ENCODE data around the gene B3GALT6. TPM values are rescaled to one million over a fixed set of nuclear protein-coding genes. Genes with fewer than 3 reads are reported as not detected.

The B3GALT6 gene
- total RNA-seq, 1 experiment from 2014 or later, result 74.0 TPM

DNA sequence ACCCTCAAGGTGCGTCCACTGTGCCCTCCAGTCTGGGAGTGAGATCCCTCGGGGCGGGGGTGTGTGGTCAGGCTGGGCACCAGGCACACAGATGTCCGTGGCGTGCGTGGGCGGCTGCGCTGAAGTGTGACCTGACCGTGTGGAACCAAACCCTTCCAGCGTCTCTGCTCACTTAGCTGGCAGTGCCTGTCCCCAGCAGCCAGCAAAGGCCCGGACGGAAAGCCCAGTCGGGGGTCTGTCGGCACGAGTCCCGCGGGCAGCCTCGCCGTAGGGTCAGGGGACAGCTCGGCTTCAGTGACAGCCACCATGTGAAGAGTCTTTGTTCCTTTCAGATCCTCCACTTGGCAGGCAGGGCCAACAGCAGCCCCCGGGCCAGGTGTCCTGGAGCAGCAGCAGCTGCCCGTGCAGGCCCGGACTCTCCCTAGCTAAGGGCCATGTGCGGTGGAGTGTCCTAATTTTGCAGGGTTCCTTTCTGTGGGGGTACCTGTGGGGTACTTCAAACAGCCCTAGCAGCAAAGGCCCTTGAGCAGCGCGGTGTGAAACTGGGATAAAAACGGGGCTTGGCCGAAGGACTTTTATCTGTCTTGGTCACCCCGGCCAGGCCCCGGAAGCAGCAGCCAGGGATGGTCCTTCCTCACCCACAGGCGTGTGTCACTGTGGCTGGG lies 46.8 kb upstream of the B3GALT6 start:
- POLR2A ChIA-PET (ENCODE audit: unreplicated experiment), result no interaction called here
- intact Hi-C loops (cut with micrococcal nuclease), result no loop called here
- H3K9me2 ChIP-seq (replicated peaks; ENCODE audit: low read length), result no peaks in the 10 kb centered on the region
- no peak for TF ChIP-seq EZH2 (IDR thresholded peaks at IDR 0.05; ENCODE audit: low read length, unreplicated experiment)
- TF ChIP-seq, protein P1, sequence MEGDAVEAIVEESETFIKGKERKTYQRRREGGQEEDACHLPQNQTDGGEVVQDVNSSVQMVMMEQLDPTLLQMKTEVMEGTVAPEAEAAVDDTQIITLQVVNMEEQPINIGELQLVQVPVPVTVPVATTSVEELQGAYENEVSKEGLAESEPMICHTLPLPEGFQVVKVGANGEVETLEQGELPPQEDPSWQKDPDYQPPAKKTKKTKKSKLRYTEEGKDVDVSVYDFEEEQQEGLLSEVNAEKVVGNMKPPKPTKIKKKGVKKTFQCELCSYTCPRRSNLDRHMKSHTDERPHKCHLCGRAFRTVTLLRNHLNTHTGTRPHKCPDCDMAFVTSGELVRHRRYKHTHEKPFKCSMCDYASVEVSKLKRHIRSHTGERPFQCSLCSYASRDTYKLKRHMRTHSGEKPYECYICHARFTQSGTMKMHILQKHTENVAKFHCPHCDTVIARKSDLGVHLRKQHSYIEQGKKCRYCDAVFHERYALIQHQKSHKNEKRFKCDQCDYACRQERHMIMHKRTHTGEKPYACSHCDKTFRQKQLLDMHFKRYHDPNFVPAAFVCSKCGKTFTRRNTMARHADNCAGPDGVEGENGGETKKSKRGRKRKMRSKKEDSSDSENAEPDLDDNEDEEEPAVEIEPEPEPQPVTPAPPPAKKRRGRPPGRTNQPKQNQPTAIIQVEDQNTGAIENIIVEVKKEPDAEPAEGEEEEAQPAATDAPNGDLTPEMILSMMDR (conservative IDR thresholded peaks at IDR 0.05; ENCODE audit: low read depth, low read length), result no peak
- TF ChIP-seq EZH2phosphoT487 (IDR thresholded peaks at IDR 0.05; ENCODE audit: borderline replicate concordance, low read length), result no peak
- no TSS peak for BruUV-seq (replicated peaks)
- no peak overlapping the region for H3K27ac ChIP-seq (ENCODE audit: low read length)
- ATAC-seq (no peak), DNase-seq (no peak)
- H4K20me1 ChIP-seq (ENCODE audit: low read length), result no peaks in the 10 kb centered on the region
- no peaks in the 10 kb centered on the region for H3K4me1 ChIP-seq (ENCODE audit: insufficient read depth, low read length)
- no peak overlapping the region for H3K4me3 ChIP-seq (ENCODE audit: low read length)
- no peaks in the 10 kb centered on the region for H3K36me3 ChIP-seq (ENCODE audit: low read depth, low read length)
- no peak overlapping the region for H3K9ac ChIP-seq (ENCODE audit: low read length)
- H3K79me2 ChIP-seq (ENCODE audit: low read length), result no peaks in the 10 kb centered on the region
- CTCF ChIA-PET, result no interaction called here
- H3K9me3 ChIP-seq (ENCODE audit: low read length), result no peaks in the 10 kb centered on the region
- H3F3A ChIP-seq (ENCODE audit: low read length, unreplicated experiment), result no peaks in the 10 kb centered on the region
- H3K4me2 ChIP-seq (ENCODE audit: low read length), result no peak overlapping the region
- no peak overlapping the region for H2AFZ ChIP-seq (ENCODE audit: low read length)
- H3K27me3 ChIP-seq (ENCODE audit: low read length), result no peaks in the 10 kb centered on the region

DNA sequence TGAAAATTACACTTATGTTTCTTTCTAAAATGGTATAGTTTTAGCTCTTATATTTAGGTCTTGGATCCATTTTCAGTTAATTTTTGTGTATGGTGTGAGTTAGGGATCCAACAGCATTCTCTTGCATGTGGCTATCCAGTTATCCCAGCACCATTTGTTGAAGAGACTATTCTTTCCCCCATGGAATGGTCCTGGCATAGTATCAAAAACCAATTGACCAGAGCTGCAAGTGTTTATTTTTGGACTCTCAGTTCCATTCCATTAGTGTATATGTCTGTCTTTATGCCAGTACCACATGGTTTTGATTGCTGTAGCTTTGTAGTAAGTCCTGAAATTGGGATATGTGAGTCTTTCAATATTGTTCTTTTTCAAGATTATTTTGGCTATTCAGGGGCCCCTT lies 44.1 kb upstream of the B3GALT6 start:
- no TSS peak for BruUV-seq (replicated peaks)
- Histone ChIP-seq H3K36me3 (ENCODE audit: low read depth, low read length) (0 out of 2 replicates have a peak, but pooled peaks cover 5% of the 10 kb centered on the region), H3K9ac (ENCODE audit: low read length) (no peak overlapping the region), H3K9me2 (replicated peaks; ENCODE audit: low read length) (no peaks in the 10 kb centered on the region), H3K4me3 (ENCODE audit: low read length) (no peak overlapping the region), H3K79me2 (ENCODE audit: low read length) (no peaks in the 10 kb centered on the region), H3K27me3 (ENCODE audit: low read length) (no peaks in the 10 kb centered on the region), H3F3A (ENCODE audit: low read length, unreplicated experiment) (no peaks in the 10 kb centered on the region), H3K9me3 (ENCODE audit: low read length) (no peaks in the 10 kb centered on the region), H3K27ac (ENCODE audit: low read length) (no peak overlapping the region), H3K4me1 (ENCODE audit: insufficient read depth, low read length) (no peaks in the 10 kb centered on the region), H3K4me2 (ENCODE audit: low read length) (no peak overlapping the region), H2AFZ (ENCODE audit: low read length) (no peak overlapping the region), H4K20me1 (ENCODE audit: low read length) (no peaks in the 10 kb centered on the region)
- DNase-seq (no peak), ATAC-seq (no peak)
- ChIA-PET POLR2A (ENCODE audit: unreplicated experiment) (interaction anchor here (0.6 kb wide), 1 partner anchor 13 kb away, joined by 3 read pairs; no protein-coding TSS in a partner anchor), CTCF (no interaction called here)
- intact Hi-C loops (cut with micrococcal nuclease), result no loop called here
- TF ChIP-seq, protein P1 (conservative IDR thresholded peaks at IDR 0.05; ENCODE audit: low read depth, low read length), result no peak
- TF ChIP-seq EZH2 (IDR thresholded peaks at IDR 0.05; ENCODE audit: low read length, unreplicated experiment), result no peak
- TF ChIP-seq EZH2phosphoT487 (IDR thresholded peaks at IDR 0.05; ENCODE audit: borderline replicate concordance, low read length), result no peak

DNA sequence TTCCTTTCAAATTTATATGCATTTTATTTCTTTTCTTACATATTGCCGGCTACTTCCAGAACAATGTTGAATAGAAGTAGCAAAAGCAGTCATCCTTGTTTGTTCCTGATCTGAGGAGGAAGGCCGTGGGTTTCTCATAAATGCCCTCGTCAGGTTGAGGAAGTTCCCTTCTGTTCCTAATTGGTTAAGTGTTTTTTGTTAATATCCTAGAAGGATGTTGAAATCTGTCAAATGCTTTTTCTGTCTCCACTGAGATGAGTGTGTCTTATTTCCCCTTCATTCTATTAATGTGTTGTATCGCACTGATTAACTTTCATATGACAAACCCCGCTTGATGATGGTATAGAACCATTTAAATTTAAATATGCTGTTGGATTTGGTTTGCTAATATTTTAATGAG lies 42.9 kb upstream of the B3GALT6 start:
- ATAC-seq, result no peak
- Histone ChIP-seq H3K9me2 (replicated peaks; ENCODE audit: low read length) (no peaks in the 10 kb centered on the region), H2AFZ (ENCODE audit: low read length) (no peak overlapping the region), H3K27me3 (ENCODE audit: low read length) (no peaks in the 10 kb centered on the region), H3K36me3 (ENCODE audit: low read depth, low read length) (0 out of 2 replicates have a peak, but pooled peaks cover 5% of the 10 kb centered on the region), H3K9ac (ENCODE audit: low read length) (no peak overlapping the region), H3K4me1 (ENCODE audit: insufficient read depth, low read length) (no peaks in the 10 kb centered on the region), H3K4me2 (ENCODE audit: low read length) (no peak overlapping the region), H4K20me1 (ENCODE audit: low read length) (no peaks in the 10 kb centered on the region), H3K79me2 (ENCODE audit: low read length) (no peaks in the 10 kb centered on the region), H3F3A (ENCODE audit: low read length, unreplicated experiment) (no peaks in the 10 kb centered on the region), H3K9me3 (ENCODE audit: low read length) (no peaks in the 10 kb centered on the region), H3K27ac (ENCODE audit: low read length) (no peak overlapping the region), H3K4me3 (ENCODE audit: low read length) (no peak overlapping the region)
- TF ChIP-seq EZH2phosphoT487 (IDR thresholded peaks at IDR 0.05; ENCODE audit: borderline replicate concordance, low read length), result no peak
- TF ChIP-seq EZH2 (IDR thresholded peaks at IDR 0.05; ENCODE audit: low read length, unreplicated experiment), result no peak
- TF ChIP-seq, protein P1 (conservative IDR thresholded peaks at IDR 0.05; ENCODE audit: low read depth, low read length), result no peak
- no peak for DNase-seq
- POLR2A ChIA-PET (ENCODE audit: unreplicated experiment), result no interaction called here
- BruUV-seq (replicated peaks), result no TSS peak
- CTCF ChIA-PET, result no interaction called here
- intact Hi-C loops (cut with micrococcal nuclease), result no loop called here

Data from PC-3 (cell line).